GM19351 (cell line): ENCODE data around the gene NT5C2.

Source experiments
- ATAC-seq: cut with Tn5 transposase; IDR thresholded peaks from one replicate; pipeline ENCODE4 v1.9.1; 2021; ENCODE audit warnings: mild to moderate bottlenecking, moderate library complexity; ENCODE audit not compliant: unreplicated experiment

NT5C2 gene

GRCh38 chr10:103066141-103067098 lies 126.7 kb downstream of the NT5C2 start:
- ATAC-seq: no peak

GRCh38 chr10:103064956-103065355 lies 128.1 kb downstream of the NT5C2 start:
- ATAC-seq: no peak

- no peak for ATAC-seq
Measured at GRCh38 chr10:103062854-103063590, 130.1 kb downstream of the NT5C2 start.

- ATAC-seq: no peak
Measured at GRCh38 chr10:103060575-103060974, 132.5 kb downstream of the NT5C2 start.

- no peak for ATAC-seq
Measured at GRCh38 chr10:103058034-103058433, 135.0 kb downstream of the NT5C2 start.

GRCh38 chr10:103055105-103055504 lies 138.0 kb downstream of the NT5C2 start:
- ATAC-seq: no peak

- ATAC-seq: no peak
Measured at GRCh38 chr10:103054621-103055020, 138.5 kb downstream of the NT5C2 start.

- peak; percentile 63 for ATAC-seq
Measured at GRCh38 chr10:103053659-103054581, 139.2 kb downstream of the NT5C2 start.

GRCh38 chr10:103049237-103049636 lies 143.8 kb downstream of the NT5C2 start:
- ATAC-seq: no peak

- ATAC-seq: no peak
Measured at GRCh38 chr10:103047381-103047780, 145.7 kb downstream of the NT5C2 start.

GRCh38 chr10:103045961-103046360 lies 147.1 kb downstream of the NT5C2 start:
- ATAC-seq: no peak

GRCh38 chr10:103044942-103045489 lies 148.1 kb downstream of the NT5C2 start:
- ATAC-seq: no peak

- no peak for ATAC-seq
Measured at GRCh38 chr10:103042908-103043307, 150.2 kb downstream of the NT5C2 start.

- no peak for ATAC-seq
Measured at GRCh38 chr10:103042129-103042528, 150.9 kb downstream of the NT5C2 start.

- ATAC-seq: no peak
Measured at GRCh38 chr10:103041391-103041790, 151.7 kb downstream of the NT5C2 start.

- no peak for ATAC-seq
Measured at GRCh38 chr10:103040418-103040817, 152.7 kb downstream of the NT5C2 start.

- no peak for ATAC-seq
Measured at GRCh38 chr10:103038570-103038969, 154.5 kb downstream of the NT5C2 start.
